Heart left ventricle (tissue), 16 donors: Measurements from ENCODE around the gene GRWD1. TPM values are rescaled to one million over a fixed set of nuclear protein-coding genes. Genes with fewer than 3 reads are reported as not detected.

Experiments
- ATAC-seq, 4 donors: fragments of 200-7000 bp; cut with Tn5 transposase; one replicate each; pipeline ENCODE4 v1.9.1; 2020 to 2022; ENCODE audit warnings: moderate library complexity in 4 of 4, mild to moderate bottlenecking in 3 of 4, moderate number of reproducible peaks in 1 of 4
- DNase-seq, 5 donors: peaks; one replicate each; pipeline ENCODE4 v3.0.0-alpha.2; 2020
- H3K27ac ChIP-seq, 12 donors: fragments of 200-600 bp; sonication (generic) in 4 of 12; one replicate each; pipeline versions ENCODE4 v1.5.0 to v1.8.0; 2016 to 2022; ENCODE audit warnings: mild to moderate bottlenecking in 2 of 12
- H3K27me3 ChIP-seq, 9 donors: fragments of 200-600 bp; sonication (generic) in 2 of 9; one replicate each; pipeline versions ENCODE4 v1.5.1 to v1.8.0; 2016 to 2022; ENCODE audit warnings: mild to moderate bottlenecking in 3 of 9
- H3K36me3 ChIP-seq, 9 donors: fragments of 200-600 bp; sonication (generic) in 2 of 9; one replicate each; pipeline versions ENCODE4 v1.5.0 to v1.8.0; 2018 to 2022; ENCODE audit warnings: mild to moderate bottlenecking in 2 of 9
- H3K4me1 ChIP-seq, 12 donors: fragments of 200-600 bp; sonication (generic) in 4 of 12; one replicate each; pipeline versions ENCODE4 v1.5.0 to v1.8.0; 2016 to 2022; ENCODE audit warnings: mild to moderate bottlenecking in 3 of 12
- H3K4me3 ChIP-seq, 12 donors: fragments of 200-600 bp; sonication (generic) in 4 of 12; one replicate each; pipeline versions ENCODE4 v1.5.0 to v1.8.0; 2017 to 2022; ENCODE audit warnings: mild to moderate bottlenecking in 9 of 12, moderate library complexity in 4 of 12
- H3K9me3 ChIP-seq, 12 donors: fragments of 200-600 bp; sonication (generic) in 4 of 12; one replicate each; pipeline versions ENCODE4 v1.5.0 to v1.8.0; 2016 to 2022; ENCODE audit warnings: mild to moderate bottlenecking in 1 of 12
- POLR2A ChIP-seq, 2 donors: fragments of 450-650 bp; IDR thresholded peaks; one replicate each; pipeline ENCODE4 v1.6.1; 2017; ENCODE audit warnings: antibody characterized with exemption in 2 of 2, mild to moderate bottlenecking in 2 of 2, moderate library complexity in 2 of 2
- WGBS, 4 donors: extraction: QIAGEN DNeasy Blood & Tissue Kit in 2 of 4; methylation state at CpG; one replicate each; pipeline versions ENCODE4 v1.1.5 to v1.1.7; 2013 to 2018; 5-methylcytosine and 5-hydroxymethylcytosine counted together
- intact Hi-C, 10 donors: fragments of 100-400 bp; cut with DNase I; formaldehyde crosslinking; loops; one replicate each; pipeline versions ENCODE4 v1.11.1 to v1.14.2; 2022
- polyA plus RNA-seq, 2 donors: library from polyadenylated mRNA; stranded (reverse); fragments of 200-250 nt; gene quantifications; one replicate each; pipeline ENCODE4 v1.2.3, GENCODE V29; 2013
- total RNA-seq, 9 donors: library from RNA; depleted of rRNA in 2 of 9; stranded (reverse); fragments of >200 nt in 2 of 9; fragmentation: NEBNext Ultra II Directional in 3 of 9; extraction: Animal tissue kit (Norgen Biotek cat#: 25700) in 3 of 9; gene quantifications; one replicate each; pipeline versions ENCODE4 v1.1.0 to v1.2.4, GENCODE V29; 2016 to 2023
- TF ChIP-seq, protein P1 (sequence below), 12 donors: fragments of 200-600 bp; sonication (generic) in 4 of 12; IDR thresholded peaks; one replicate each; pipeline versions ENCODE4 v1.5.0 to v1.8.0; 2018 to 2022; ENCODE audit warnings: antibody characterized with exemption in 12 of 12, mild to moderate bottlenecking in 5 of 12
- donor health status: ischemic (EF 13 %, LVEDD 7.1; RV severe dilation, severe dysfunction).
- donor health status: healthy with polysubstance abuse.
- donor health status: DM: no; HTN: yes; CAD: no.
- donor health status: DM: no; HTN: no; CAD: no.
- donor health status: ischemic (EF 25% LVEDD 6.9; RV normal size, moderate dysfunction).
- donor health status: ischemic (EF 25% LVEDD 5.7; RV mildly dilated, moderate dysfunction).
- donor health status: healthy.
- donor health status: DM: yes; HTN: yes; CAD: no.
- donor health status: ischemic (EF 35%, LVEDD 5.7; RV mildly dilated, moderate dysfunction).
- donor health status: nonischemic (EF 11% LVEDD 7.7; RV severe dilation, severe dysfunction).
- donor health status: DM: yes; HTN: yes; CAD: no.
- donor health status: PGD.
- donor health status: ischemic (EF 29% LVEDD 5.4; RV normal size, mild dysfunction).
- donor health status: nonischemic (EF 23%, LVEDD 6.1; RV moderate dilation, normal function).

The GRWD1 gene
- total and polyA plus RNA-seq, 11 donors: 5.1 to 35.4 (median 19.0) TPM

- no peaks in the 10 kb centered on the region for H3K4me1 ChIP-seq
- no peak overlapping the region for H3K27ac ChIP-seq
- TF ChIP-seq POLR2A (IDR thresholded peaks at IDR 0.05): no peak
- TF ChIP-seq, protein P1, sequence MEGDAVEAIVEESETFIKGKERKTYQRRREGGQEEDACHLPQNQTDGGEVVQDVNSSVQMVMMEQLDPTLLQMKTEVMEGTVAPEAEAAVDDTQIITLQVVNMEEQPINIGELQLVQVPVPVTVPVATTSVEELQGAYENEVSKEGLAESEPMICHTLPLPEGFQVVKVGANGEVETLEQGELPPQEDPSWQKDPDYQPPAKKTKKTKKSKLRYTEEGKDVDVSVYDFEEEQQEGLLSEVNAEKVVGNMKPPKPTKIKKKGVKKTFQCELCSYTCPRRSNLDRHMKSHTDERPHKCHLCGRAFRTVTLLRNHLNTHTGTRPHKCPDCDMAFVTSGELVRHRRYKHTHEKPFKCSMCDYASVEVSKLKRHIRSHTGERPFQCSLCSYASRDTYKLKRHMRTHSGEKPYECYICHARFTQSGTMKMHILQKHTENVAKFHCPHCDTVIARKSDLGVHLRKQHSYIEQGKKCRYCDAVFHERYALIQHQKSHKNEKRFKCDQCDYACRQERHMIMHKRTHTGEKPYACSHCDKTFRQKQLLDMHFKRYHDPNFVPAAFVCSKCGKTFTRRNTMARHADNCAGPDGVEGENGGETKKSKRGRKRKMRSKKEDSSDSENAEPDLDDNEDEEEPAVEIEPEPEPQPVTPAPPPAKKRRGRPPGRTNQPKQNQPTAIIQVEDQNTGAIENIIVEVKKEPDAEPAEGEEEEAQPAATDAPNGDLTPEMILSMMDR (IDR thresholded peaks at IDR 0.05): no peak
- WGBS, 4 donors: 93 to 95% (median 94%) methylated on average over 5 to 11 of the region's 11 CpGs
- ATAC-seq: peak in 1 of 4 donors; percentile 13
- intact Hi-C loops: no loop called here
- peaks cover 2 to 52% (median 35%) of the 10 kb centered on the region in 9 donors for H3K36me3 ChIP-seq
- no peaks in the 10 kb centered on the region for H3K9me3 ChIP-seq
- no peak overlapping the region for H3K4me3 ChIP-seq
- no peaks in the 10 kb centered on the region for H3K27me3 ChIP-seq
- peak in 1 of 5 donors; percentile 21 for DNase-seq
Measured at GRCh38 chr19:48455908-48456562, 10.3 kb downstream of the GRWD1 start.

GRCh38 chr19:48456864-48457263, 11.1 kb downstream of the GRWD1 start:
- Histone ChIP-seq H3K36me3 (peaks cover 2 to 44% (median 27%) of the 10 kb centered on the region in 9 donors), H3K4me3 (no peak overlapping the region), H3K4me1 (no peaks in the 10 kb centered on the region), H3K27ac (no peak overlapping the region), H3K9me3 (no peaks in the 10 kb centered on the region), H3K27me3 (no peaks in the 10 kb centered on the region)
- ATAC-seq: no peak
- intact Hi-C loops: no loop called here
- DNase-seq: no peak
- 95 to 99% (median 97%) methylated on average over 4 of the region's 4 CpGs for WGBS, 4 donors
- TF ChIP-seq, protein P1 (IDR thresholded peaks at IDR 0.05): no peak
- TF ChIP-seq POLR2A (IDR thresholded peaks at IDR 0.05): no peak

GRCh38 chr19:48458016-48458415, 12.2 kb downstream of the GRWD1 start:
- TF ChIP-seq, protein P1 (IDR thresholded peaks at IDR 0.05): no peak
- TF ChIP-seq POLR2A (IDR thresholded peaks at IDR 0.05): no peak
- Histone ChIP-seq H3K27ac (no peak overlapping the region), H3K4me1 (no peaks in the 10 kb centered on the region), H3K9me3 (no peaks in the 10 kb centered on the region), H3K36me3 (peaks cover 0 to 32% (median 16%) of the 10 kb centered on the region in 9 donors), H3K4me3 (no peak overlapping the region), H3K27me3 (no peaks in the 10 kb centered on the region)
- DNase-seq (no peak), ATAC-seq (no peak)
- 89 to 98% (median 92%) methylated on average over 2 of the region's 2 CpGs for WGBS, 4 donors
- intact Hi-C loops: no loop called here

DNA sequence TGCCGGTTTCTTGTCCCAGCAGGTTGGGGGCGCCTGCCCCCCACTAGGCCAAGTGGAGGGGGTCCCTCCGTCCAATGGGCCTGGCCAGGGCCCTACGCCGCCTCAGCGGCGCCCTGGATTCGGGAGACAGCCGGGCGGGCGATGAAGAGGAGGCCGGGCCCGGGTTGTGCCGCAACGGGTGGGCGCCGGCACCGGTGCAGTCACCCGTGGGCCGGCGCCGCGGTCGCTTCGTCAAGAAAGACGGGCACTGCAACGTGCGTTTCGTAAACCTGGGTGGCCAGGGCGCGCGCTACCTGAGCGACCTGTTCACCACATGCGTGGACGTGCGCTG, 15.8 kb downstream of the GRWD1 start:
- TF ChIP-seq, protein P1 (IDR thresholded peaks at IDR 0.05): no peak
- TF ChIP-seq POLR2A (IDR thresholded peaks at IDR 0.05): no peak
- peaks cover 0 to 9% (median 0%) of the 10 kb centered on the region in 9 donors for H3K36me3 ChIP-seq
- intact Hi-C loops: no loop called here
- H3K9me3 ChIP-seq: no peaks in the 10 kb centered on the region
- WGBS, 4 donors: 89 to 94% (median 91%) methylated on average over 34 to 36 of the region's 36 CpGs
- no peak overlapping the region for H3K27ac ChIP-seq
- DNase-seq: peak in 2 of 5 donors; percentile 18 to 52
- H3K4me1 ChIP-seq: no peaks in the 10 kb centered on the region
- ATAC-seq: no peak
- no peaks in the 10 kb centered on the region for H3K27me3 ChIP-seq
- no peak overlapping the region for H3K4me3 ChIP-seq
